ENCODE results near the gene PPP1R16B.

- TF ChIP-seq MAZ (IDR thresholded peaks at IDR 0.05; ENCODE audit: borderline replicate concordance, low read depth, low read length) (no peak), JUNB (IDR thresholded peaks at IDR 0.05) (no peak), POLR2AphosphoS2 (conservative IDR thresholded peaks at IDR 0.05; ENCODE audit: low read length) (no peak), REST (IDR thresholded peaks at IDR 0.05) (no peak), CTCF (IDR thresholded peaks at IDR 0.05) (peak; percentile 31; the same call in 2 of the 3 replicates), JUN (IDR thresholded peaks at IDR 0.05) (peak; percentile 64 to 80; a peak in 4 of 5 replicates)
These were observed 156.8 kb downstream of the PPP1R16B start, which contains the start of gene DHX35 for GRCh38 chr20:38962044-38962927.

Data from A549 (cell line).